NCI-H524 treated with DMSO at 0.1 percent for 48 hours (cell line): Measurements from ENCODE around the gene CHAF1A.
A peak's percentile ranks its signal among the peaks of the same experiment; 100 is the strongest.

Experiments
- DNase-seq: peaks from one replicate; lab custom pipeline; 2025; lab: John Stamatoyannopoulos, UW

Gene CHAF1A

DNA sequence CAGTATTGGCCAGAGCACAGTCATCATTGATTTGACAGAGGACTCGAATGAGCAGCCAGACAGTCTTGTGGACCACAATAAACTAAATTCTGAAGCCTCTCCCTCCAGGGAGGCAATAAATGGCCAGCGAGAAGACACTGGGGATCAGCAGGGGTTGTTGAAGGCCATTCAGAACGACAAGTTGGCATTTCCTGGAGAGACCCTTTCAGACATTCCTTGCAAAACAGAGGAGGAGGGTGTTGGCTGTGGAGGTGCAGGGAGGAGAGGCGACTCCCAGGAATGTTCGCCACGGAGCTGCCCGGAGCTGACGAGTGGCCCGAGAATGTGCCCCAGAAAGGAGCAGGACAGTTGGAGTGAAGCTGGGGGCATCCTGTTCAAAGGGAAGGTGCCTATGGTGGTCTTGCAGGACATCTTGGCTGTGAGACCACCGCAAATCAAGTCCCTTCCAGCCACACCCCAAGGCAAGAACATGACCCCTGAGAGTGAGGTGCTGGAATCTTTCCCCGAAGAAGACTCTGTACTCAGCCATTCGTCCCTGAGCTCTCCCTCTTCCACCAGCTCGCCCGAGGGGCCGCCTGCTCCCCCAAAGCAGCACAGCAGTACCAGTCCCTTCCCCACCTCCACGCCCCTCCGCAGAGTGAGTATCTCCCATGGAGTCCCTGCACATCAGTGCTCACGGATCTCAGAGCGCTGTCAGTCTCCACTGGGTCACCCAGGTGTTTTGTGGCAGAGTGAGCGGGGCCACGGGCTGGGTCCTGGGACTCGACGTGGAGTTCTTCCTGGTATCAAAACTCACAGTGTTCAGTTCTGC is 6.9 kb downstream of the CHAF1A start:
- no peak for DNase-seq

DNA sequence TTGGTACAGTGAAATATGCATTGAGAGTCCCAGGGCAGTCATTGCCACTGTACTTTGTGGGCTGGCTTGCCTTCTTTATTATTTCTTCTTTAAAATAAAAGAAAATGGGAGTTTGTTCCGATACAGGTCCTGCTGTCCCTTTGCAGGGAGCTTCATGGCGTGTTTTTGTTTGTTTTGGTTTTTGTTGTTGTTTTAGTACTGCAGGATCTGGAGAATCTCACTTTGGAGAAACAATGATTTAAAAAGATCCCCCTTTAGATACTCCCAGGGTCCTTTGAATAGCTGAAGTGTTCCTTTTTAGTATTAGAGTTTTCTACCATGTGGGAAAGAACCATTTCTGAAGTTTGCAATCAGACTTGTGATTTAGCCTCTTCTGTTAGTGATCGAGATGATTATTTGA is 11.1 kb downstream of the CHAF1A start:
- DNase-seq, result no peak

DNA sequence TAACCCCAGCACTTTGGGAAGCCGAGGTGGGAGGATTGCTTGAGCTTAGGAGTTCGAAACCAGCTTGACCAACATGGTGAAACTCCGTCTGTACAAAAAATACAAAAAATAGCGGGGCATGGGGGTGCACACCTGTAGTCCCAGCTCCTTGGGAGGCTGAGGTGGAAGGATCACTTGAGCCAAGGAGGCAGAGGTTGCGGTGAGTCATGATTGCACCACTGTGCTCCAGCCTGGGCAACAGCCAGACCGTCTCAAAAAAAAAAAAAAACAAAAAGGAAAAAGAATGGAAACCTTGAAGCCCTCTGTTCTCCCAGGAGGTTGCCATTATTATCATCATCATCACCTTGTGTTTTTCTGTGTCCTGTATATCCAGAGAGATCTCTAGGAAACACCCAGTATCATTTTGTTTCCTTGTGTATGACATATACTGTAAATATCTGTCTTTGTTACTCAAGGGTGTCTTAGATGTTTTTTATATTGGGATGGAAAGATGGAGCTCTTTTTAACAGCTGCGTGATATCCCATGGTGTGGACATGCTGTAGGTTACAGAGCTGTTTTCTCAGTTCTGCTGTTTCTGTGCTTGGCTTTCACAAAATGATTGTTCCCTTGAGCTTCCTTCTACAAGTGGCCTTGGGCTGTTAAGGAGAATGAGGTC is 11.8 kb downstream of the CHAF1A start:
- DNase-seq, result no peak

DNA sequence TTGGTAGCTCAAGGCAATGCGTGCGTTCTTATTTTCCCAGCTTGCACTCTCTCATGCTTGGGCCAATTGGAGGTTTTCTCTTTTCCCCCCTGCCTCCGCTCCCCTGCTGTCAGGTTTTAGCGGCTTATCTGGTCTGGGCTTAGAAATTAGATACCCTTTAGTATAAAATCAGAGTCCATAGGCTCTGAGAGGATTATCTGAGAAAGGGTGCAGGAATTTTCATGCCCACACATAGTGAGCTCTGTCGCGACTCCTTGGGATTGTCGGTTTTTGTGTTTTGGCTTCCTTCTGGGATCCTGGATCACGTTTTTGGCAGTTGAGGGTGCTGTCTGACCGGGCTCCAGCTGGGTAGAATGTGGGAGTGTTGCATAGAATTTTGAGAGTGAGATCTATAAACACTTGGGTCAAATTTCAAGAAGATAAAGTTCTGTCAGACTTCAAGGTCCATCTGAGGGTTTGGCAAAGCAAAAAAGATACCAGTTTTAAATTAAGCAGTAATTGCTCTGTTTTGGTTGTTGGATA is 12.4 kb downstream of the CHAF1A start:
- DNase-seq, result peak; percentile 60

DNA sequence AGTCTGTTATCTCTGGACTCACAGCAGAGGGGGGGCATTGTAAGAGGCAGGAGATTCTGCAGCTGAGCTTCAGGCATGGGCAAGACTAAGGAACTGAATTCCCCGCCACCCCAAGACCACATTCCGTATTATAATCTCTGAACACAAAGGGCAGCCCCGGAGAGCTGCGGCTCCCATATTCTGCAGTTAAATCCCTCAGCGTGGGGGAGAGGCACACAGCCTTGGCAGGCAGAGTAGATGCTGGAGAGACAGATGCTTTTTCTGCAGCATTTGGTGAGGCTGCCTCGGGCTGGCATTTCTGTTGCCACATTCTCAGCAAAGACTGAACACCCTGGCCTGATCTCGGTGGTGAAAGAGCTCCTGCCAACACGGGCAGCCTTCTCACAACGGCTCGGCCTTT is 12.9 kb downstream of the CHAF1A start:
- DNase-seq, result no peak

DNA sequence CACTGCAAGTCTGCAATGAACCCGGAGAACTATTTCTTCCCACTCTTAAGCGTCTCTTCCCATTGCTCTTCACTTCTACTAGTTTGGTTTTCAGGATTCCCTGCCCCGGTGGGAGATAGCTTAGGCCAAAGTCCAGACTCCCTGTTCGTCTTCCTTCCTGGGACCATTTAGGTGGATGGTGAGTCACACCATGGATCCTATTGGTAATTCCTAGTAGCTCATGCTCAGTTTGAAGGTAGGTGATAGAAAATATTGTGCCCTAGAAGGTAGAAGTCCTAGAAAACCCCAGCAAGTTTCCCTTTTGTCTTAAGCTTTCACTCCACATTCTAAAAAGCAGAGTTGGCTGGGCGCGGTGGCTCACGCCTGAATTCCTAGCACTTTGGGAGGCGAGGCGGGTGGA is 13.8 kb downstream of the CHAF1A start:
- DNase-seq, result no peak

DNA sequence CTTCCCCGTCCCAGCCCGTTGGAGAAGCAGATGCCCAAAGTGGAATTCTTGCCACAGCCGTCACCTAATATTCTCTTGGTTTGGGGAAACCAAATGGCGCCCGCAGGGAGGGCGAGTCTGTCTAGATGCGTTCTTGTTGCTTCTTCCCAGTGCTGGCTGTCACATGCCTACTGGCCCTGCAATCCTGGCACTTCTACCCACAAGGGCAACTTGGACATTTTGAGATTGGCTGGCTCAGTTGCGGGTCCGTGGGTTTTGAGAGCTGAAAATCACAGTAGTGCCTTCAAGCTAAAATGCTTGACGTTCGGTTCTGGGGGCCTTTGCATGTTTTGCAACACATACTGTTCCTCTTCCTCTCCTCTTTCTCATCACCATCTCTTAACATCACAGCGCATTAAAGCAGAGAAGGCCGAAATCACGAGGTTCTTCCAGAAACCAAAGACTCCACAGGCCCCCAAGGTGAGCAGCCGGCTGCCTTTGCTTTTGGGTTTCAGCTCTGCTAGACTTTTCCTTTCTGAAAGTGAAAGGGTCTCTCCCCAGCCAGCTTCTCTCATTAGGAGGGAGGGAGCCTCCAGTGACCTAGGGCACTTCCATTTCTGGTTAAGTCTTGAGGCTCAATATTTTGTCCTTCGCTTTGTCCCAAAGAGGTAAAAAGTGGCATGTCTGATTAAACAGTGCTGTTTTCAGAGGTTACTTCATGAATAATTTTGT is 21.1 kb downstream of the CHAF1A start:
- no peak for DNase-seq

DNA sequence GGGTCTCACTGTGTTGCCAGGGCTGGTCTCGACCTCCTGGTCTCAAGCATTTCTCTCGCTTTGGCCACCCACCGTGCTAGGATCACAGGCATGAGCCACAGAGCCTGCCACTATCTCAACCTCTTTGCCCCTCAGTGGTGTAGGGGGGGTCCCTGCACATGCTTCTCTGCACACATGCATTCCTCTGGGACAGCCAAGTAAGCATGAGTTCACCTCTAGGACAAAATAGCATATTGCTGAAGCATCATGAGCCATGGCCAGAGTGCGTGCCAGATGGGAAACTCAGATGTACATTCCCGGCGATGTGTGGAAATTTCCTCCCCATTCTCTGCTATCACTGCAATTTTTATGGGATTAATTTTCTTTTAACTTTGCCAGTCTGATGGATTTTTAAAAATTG is 23.1 kb downstream of the CHAF1A start:
- DNase-seq, result no peak

DNA sequence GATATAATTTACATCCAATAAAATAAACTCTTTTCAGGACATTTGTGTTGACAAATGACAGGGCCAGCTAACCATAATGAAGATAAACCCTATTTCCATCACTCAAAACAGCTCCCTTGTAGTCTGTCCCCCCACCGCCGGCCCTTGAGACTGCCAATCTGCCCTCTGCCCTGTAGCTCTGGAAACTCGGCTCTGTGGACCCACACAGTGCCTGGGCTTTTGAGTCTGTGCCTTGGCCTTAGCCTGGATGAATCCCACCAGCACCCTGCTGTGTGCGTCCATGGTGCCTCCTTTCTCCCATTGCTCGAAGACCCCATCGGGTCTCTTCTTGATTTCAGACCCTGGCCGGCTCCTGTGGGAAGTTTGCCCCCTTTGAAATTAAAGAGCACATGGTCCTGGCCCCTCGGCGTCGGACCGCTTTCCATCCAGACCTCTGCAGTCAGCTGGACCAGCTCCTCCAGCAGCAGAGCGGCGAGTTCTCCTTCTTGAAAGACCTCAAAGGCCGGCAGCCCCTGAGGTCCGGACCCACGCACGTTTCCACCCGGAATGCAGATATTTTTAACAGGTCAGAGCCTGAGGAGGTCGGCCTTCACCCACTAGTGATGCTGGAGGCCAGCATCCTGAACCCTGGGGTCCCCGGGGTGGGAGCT is 26.0 kb downstream of the CHAF1A start:
- DNase-seq, result no peak

DNA sequence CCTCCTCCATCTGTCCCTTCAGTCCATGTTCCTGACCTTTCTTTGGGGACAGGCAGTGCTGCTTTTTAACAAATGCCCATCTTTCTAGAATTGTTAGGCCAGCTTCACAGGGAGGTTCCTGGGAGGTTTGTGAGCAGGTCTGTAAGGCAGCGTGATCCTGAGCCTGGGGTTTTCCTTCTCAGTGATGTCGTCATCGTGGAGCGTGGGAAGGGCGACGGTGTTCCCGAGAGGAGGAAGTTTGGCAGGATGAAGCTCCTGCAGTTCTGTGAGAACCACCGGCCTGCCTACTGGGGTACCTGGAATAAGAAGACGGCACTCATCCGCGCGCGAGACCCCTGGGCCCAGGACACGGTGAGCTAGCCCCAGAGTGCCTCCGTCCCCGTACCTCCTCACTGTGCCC is 26.8 kb downstream of the CHAF1A start:
- DNase-seq, result no peak

DNA sequence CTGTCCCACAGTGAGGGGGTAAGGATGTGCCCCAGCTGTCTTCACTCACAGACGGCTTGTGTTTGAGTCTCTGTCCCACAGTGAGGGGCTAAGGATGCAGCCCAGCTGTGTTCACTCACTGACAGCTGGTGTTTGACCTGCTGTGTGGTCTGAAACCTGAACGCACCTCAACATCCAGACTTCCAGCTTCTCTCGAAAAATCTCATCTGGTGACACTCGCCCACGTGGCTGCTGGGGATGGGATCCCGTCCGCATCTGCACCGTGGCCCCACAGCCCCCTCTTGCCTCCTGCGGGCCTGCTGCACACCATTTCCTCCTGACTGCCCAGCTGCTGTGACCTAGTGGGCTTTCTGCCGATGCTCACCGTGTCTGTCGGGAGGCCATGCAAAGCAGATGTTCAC is 27.3 kb downstream of the CHAF1A start:
- DNase-seq, result no peak

DNA sequence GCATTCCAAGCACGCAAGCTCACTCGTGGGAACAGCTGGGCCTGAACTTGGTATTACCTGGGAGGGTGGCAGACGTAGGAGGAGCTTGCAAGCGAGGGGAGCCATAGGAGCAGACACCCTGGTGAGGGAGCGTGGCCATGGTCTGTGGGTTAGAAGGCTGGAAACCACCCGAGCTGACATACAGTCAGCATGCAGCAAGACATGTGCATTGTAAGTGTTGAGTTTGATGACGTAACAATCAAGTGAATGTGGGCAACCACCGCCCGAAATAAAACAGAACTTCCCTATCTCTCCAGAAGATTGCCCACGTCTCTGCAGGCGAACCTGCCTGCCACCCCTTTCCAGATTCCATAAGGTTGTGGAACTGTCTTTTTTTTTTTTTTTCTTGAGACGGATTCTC is 28.3 kb downstream of the CHAF1A start:
- DNase-seq, result no peak

DNA sequence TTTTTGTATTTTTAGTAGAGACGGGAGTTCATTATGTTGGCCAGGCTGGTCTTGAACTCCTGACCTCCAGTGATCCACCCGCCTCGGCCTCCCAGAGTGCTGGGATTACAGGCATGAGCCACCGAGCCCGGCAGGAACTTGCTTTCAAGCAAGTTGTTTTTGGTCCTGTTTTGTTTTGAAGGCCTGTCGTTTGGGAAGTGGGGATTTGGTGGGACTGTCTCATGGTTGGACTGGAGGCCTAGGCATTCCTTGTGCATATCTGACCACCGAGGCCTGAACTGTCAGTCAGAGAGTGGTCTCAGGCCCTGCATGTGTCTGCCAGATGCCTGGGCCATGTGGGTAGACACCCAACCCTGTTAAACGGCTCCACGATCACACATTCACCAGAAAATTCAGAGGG is 28.9 kb downstream of the CHAF1A start:
- DNase-seq, result no peak

DNA sequence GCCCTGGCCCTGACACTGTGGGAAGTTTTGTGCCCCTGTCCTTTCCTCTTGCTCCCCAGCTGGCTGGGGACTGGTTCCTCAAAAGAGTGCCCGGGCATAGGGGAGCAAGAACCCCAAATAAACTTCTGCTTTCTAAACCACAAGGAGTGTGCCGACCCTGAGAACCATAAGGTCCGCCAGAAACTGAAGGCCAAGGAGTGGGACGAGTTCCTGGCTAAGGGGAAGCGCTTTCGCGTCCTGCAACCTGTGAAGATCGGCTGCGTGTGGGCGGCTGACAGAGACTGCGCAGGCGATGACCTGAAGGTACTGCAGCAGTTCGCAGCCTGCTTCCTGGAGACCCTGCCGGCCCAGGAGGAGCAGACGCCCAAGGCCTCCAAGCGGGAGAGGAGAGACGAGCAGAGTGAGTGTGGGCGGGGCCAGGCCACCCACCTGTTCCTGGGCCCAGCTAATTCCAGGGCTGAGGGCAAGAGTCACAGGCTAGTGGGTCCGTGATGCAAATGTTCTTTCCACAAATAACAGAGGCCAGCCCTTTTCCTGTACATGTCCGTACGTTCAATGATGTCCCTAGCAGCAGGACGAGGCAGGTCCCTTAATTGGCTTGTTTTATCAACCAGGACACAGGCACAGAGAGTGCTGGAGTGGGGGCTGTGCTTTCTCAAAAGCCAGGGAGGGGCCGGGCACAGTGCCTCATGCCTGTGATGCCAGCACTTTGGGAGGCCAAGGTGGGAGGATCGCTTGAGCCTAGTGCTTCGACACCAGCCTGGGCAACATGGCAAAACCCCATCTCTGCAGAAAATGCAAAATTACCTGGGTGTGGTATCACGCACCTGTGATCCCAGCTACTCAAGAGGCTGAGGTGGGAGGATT is 29.6 kb downstream of the CHAF1A start:
- DNase-seq, result no peak

DNA sequence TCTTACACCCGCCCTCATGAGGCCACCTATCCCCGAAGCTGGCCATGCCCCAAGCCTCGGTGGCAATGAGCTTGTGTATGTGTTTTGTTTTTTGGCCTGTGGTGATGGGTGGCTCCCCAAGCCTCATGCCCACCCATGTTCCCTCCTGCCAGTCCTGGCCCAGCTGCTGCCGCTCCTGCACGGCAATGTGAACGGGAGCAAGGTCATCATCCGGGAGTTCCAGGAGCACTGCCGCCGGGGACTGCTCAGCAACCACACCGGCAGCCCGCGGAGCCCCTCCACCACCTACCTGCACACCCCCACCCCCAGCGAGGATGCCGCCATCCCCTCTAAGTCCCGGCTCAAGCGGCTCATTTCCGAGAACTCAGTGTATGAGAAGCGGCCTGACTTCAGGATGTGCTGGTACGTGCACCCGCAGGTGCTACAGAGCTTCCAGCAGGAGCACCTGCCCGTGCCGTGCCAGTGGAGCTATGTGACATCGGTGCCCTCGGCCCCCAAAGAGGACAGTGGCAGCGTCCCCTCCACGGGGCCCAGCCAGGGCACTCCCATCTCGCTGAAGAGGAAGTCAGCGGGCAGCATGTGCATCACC is 30.6 kb downstream of the CHAF1A start:
- DNase-seq, result no peak

DNA sequence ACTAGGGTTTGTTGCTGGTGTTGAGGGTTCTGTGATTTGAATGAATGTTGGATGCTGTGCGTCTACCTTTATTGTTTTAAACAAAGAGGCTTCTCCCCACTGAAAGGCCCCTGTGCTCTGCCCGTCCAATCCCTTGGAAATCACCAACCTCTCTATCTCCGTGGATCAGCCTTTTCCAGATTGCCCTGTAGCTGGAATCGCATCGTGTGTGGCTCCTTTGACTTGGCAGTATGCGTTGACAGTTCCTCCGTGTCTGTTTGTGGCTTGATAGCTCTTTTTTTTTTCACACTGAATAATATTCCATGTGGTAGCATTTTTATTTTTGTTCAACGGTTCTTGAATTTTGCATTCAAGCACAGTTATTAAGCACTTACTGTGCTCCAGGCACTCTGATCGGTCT is 32.0 kb downstream of the CHAF1A start:
- DNase-seq, result no peak

DNA sequence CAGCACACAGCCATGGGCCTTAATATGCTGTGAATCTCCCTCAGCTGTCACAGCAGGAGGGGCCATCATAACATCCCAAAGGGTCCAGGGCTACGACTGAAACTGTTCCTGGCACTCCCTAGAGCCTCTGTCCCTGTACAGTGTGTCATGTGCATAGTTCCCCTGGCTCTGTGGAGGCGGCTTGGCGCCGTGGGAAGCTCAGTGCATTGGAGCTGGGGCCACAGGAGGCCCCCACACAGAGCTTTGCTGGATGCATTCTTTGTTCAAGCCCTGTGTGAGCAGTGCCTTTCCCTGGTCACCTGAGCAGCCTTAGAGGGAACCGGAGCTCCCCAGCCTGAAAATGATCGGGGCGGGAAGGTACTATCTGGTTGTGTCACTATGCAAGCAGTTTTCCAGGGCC is 33.8 kb downstream of the CHAF1A start:
- no peak for DNase-seq

DNA sequence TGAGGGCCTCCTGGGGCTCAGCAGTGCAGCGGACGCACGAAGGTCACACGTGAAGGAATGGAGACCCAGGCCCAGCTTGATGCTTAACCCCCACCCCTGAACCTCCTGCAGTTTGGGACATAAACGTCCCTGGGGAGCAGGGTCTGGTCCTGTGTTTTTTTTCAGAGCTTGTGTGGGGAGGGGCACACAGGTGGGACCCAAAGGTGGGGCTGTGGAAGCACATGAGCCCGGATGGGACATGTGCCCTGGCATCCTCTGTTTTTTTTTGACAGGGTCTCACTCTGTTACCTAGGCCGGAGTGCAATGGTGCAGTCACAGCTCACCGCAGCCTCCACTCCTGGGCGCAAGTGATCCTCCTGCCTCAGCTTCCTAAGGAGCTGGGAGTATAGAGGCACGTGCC is 34.7 kb downstream of the CHAF1A start:
- DNase-seq, result no peak

DNA sequence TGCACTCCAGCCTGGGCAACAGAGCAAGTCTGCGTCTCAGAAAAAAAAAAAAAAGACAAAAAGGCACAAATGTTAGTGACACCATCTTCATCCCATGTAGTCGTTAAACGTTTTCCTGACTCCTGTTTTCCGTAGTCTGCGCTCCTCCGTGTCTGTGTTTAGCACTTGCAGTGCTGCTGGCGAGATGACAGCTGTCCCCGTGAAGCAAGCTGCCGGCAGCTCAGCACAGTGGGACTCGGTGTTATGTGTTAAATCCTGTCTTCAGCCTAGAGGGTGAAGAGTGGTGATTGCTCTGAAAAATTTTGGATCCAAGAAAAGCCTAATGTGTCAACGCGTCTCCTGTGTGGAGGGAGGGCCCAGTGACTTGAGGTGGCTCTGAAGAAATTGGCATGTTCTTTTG is 36.8 kb downstream of the CHAF1A start:
- no peak for DNase-seq

DNA sequence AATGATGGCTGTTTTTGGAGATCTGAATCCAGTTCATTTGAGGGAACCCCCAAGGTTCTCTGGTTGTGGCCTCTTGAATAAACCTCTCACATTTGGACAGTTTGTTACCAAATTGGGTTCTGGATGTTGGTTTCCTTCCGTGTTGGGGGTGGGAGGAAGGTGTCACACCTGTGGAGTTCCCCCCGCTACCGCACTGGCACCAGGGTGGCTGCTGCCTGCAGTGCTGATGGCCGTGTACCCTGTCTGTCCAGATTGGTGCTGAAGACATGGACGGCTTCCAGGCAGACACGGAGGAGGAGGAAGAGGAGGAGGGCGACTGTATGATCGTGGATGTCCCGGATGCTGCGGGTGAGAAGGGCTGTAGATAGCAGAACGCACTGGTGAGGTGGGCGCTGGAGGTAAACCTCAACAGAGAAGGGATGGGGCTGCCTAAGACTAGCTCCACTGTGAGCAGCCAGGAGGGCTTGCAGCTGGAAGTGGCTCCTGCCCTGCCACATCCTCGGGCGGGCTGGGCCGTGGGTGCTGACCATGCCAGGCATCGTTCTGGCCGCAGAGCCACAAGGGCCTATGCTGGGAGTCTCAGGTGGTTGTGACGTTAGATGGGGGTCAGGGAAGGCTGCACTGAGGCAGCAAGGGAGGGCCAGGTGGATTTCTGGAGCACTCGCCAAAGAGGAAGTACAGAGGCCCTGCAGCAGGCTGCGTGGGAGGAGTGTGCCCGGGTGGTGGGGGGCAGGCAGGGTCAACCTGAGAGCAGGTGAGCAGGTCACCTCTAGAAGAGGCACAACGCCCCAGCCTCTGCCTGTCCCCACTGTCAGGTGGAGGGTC is 39.8 kb downstream of the CHAF1A start:
- no peak for DNase-seq
